Measurements from ENCODE around the gene WWTR1.

GRCh38 chr3:149643482-149643798 is 14.4 kb downstream of the WWTR1 start:
- TF ChIP-seq CTCF (IDR thresholded peaks at IDR 0.05), result no peak
- no peak for TF ChIP-seq POLR2A (IDR thresholded peaks at IDR 0.05)

Data from testis (tissue), 2 donors.